PC-3 (cell line): ENCODE measurements around the gene TMEM125. TPM values are rescaled to one million over a fixed set of nuclear protein-coding genes. Genes with fewer than 3 reads are reported as not detected.

ENCODE experiments used
- ATAC-seq: fragments of 200-7000 bp; cut with Tn5 transposase; 2 replicates; pipeline ENCODE4 v1.9.1; 2020; ENCODE audit warnings: mild to moderate bottlenecking, moderate library complexity
- BruUV-seq: library from RNA; stranded (reverse); fragments of 400-500 nt; replicated peaks from 2 replicates; lab custom pipeline; 2021; lab: Mats Ljungman, UMichigan
- CTCF ChIA-PET: fragments of 300-600 bp; sonication (Branson Sonifier 250); formaldehyde crosslinking; loops from one replicate; lab custom pipeline; 2022; ENCODE audit warnings: antibody characterized with exemption; lab: Charles Lee
- POLR2A ChIA-PET: fragments of 300-600 bp; sonication (Branson Sonifier 250); formaldehyde crosslinking; loops from one replicate; lab custom pipeline; 2022; ENCODE audit warnings: antibody characterized with exemption; ENCODE audit not compliant: unreplicated experiment; lab: Charles Lee
- DNase-seq: peaks from one replicate; pipeline ENCODE4 v3.0.0-alpha.2; 2015
- H2AFZ ChIP-seq: fragments of 300-600 bp; sonication (generic); 2 replicates; pipeline ENCODE4 v1.6.0; 2016; ENCODE audit warnings: antibody characterized with exemption, low read length
- H3F3A ChIP-seq: fragments of 300-600 bp; sonication (generic); one replicate; pipeline ENCODE4 v1.6.0; 2017; ENCODE audit warnings: antibody characterized with exemption, low read length, control low read depth, mild to moderate bottlenecking; ENCODE audit not compliant: unreplicated experiment
- H3K27ac ChIP-seq: fragments of 300-600 bp; sonication (generic); 2 replicates; pipeline ENCODE4 v1.5.1; 2016; ENCODE audit warnings: mild to moderate bottlenecking, low read length
- H3K27me3 ChIP-seq: fragments of 300-600 bp; sonication (generic); 2 replicates; pipeline ENCODE4 v1.6.1; 2016; ENCODE audit warnings: low read length, mixed read lengths
- H3K36me3 ChIP-seq: fragments of 300-600 bp; sonication (generic); 2 replicates; pipeline ENCODE4 v1.6.1; 2016; ENCODE audit warnings: low read depth, mixed run types, low read length, mixed read lengths
- H3K4me1 ChIP-seq: fragments of 300-600 bp; sonication (generic); 2 replicates; pipeline ENCODE4 v1.5.1; 2016; ENCODE audit warnings: low read length; ENCODE audit not compliant: insufficient read depth
- H3K4me2 ChIP-seq: fragments of 300-600 bp; sonication (generic); 2 replicates; pipeline ENCODE4 v1.6.0; 2016; ENCODE audit warnings: low read length
- H3K4me3 ChIP-seq: fragments of 300-600 bp; sonication (generic); 2 replicates; pipeline ENCODE4 v1.5.1; 2016; ENCODE audit warnings: mild to moderate bottlenecking, low read length, mixed read lengths
- H3K79me2 ChIP-seq: fragments of 300-600 bp; sonication (generic); 2 replicates; pipeline ENCODE4 v1.6.1; 2017; ENCODE audit warnings: low read length, mixed read lengths
- H3K9ac ChIP-seq: fragments of 300-600 bp; sonication (generic); 2 replicates; pipeline ENCODE4 v1.6.0; 2016; ENCODE audit warnings: mild to moderate bottlenecking, low read length
- H3K9me2 ChIP-seq: fragments of 300-600 bp; sonication (generic); replicated peaks from 2 replicates; pipeline ENCODE4 v1.6.1; 2016; ENCODE audit warnings: mixed run types, low read length, mixed read lengths
- H3K9me3 ChIP-seq: fragments of 300-600 bp; sonication (generic); 2 replicates; pipeline ENCODE4 v1.6.1; 2016; ENCODE audit warnings: low read length, mixed read lengths
- H4K20me1 ChIP-seq: fragments of 300-600 bp; sonication (generic); 2 replicates; pipeline ENCODE4 v1.6.1; 2016; ENCODE audit warnings: low read length, mixed read lengths
- EZH2 ChIP-seq: fragments of 300-600 bp; sonication (generic); IDR thresholded peaks from one replicate; pipeline ENCODE4 v1.6.1; 2017; ENCODE audit warnings: antibody characterized with exemption, mild to moderate bottlenecking, low read length; ENCODE audit not compliant: unreplicated experiment
- EZH2phosphoT487 ChIP-seq: fragments of 300-600 bp; sonication (generic); IDR thresholded peaks from 2 replicates; pipeline ENCODE4 v1.6.1; 2018; ENCODE audit warnings: mild to moderate bottlenecking, antibody characterized with exemption, low read length, borderline replicate concordance
- intact Hi-C: fragments of 100-400 bp; cut with micrococcal nuclease; formaldehyde crosslinking; loops from 2 replicates; pipeline ENCODE4 v1.9.0; 2023
- total RNA-seq: library from RNA; depleted of rRNA; stranded (reverse); fragments of >200 nt; gene quantifications from 2 replicates; pipeline ENCODE4 v1.2.3, GENCODE V29; 2014
- TF ChIP-seq, protein P1 (sequence below): fragments of 300-600 bp; sonication (generic); conservative IDR thresholded peaks from 2 replicates; pipeline ENCODE4 v1.5.1; 2017; ENCODE audit warnings: antibody characterized with exemption, low read depth, mild to moderate bottlenecking, low read length

The TMEM125 gene
- total RNA-seq, 1 experiment from 2014 or later = 9.8 TPM

GRCh38 chr1:43279161-43279560 is 9.4 kb downstream of the TMEM125 start:
- Histone ChIP-seq H3K27ac (no peak overlapping the region), H4K20me1 (no peaks in the 10 kb centered on the region), H3F3A (no peaks in the 10 kb centered on the region), H3K36me3 (no peaks in the 10 kb centered on the region), H3K4me1 (peaks cover 5% of the 10 kb centered on the region; the same call in 1 of the 2 replicates), H3K9ac (no peak overlapping the region), H3K4me2 (no peak overlapping the region), H3K4me3 (no peak overlapping the region), H3K27me3 (no peaks in the 10 kb centered on the region), H3K9me3 (no peaks in the 10 kb centered on the region), H3K79me2 (0 out of 2 replicates have a peak, but pooled peaks cover 2% of the 10 kb centered on the region), H3K9me2 (no peaks in the 10 kb centered on the region), H2AFZ (no peak overlapping the region)
- ChIA-PET POLR2A (no interaction called here), CTCF (no interaction called here)
- intact Hi-C loops = no loop called here
- TF ChIP-seq, protein P1, sequence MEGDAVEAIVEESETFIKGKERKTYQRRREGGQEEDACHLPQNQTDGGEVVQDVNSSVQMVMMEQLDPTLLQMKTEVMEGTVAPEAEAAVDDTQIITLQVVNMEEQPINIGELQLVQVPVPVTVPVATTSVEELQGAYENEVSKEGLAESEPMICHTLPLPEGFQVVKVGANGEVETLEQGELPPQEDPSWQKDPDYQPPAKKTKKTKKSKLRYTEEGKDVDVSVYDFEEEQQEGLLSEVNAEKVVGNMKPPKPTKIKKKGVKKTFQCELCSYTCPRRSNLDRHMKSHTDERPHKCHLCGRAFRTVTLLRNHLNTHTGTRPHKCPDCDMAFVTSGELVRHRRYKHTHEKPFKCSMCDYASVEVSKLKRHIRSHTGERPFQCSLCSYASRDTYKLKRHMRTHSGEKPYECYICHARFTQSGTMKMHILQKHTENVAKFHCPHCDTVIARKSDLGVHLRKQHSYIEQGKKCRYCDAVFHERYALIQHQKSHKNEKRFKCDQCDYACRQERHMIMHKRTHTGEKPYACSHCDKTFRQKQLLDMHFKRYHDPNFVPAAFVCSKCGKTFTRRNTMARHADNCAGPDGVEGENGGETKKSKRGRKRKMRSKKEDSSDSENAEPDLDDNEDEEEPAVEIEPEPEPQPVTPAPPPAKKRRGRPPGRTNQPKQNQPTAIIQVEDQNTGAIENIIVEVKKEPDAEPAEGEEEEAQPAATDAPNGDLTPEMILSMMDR = no peak
- TF ChIP-seq EZH2phosphoT487 (no peak), EZH2 (no peak)
- BruUV-seq = no TSS peak
- DNase-seq (no peak), ATAC-seq (no peak)

DNA sequence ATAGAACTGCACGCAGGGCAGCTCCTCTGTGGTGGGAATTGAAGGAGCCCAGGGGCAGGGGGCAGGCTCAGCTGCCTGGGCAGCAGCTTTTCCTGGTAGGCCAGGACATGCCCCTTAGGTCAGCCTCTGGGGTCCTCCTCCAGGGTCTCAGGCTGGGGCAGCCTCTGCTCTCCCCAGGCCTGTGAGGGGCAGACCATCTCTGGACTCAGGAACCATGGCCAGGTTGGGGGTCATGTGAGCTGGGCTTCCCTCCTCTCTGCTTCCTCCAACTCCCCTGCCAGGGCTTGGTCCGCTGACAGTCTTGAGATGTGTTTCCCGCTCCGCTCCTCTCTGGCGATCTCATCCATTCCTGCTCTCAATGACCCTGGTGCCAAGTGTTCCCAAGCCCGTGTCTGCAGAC is 9.9 kb downstream of the TMEM125 start:
- ChIA-PET POLR2A (no interaction called here), CTCF (no interaction called here)
- H3K9ac ChIP-seq = no peak overlapping the region

GRCh38 chr1:43280692-43281091 is 10.9 kb downstream of the TMEM125 start:
- no TSS peak for BruUV-seq

More for the DNA sequence above, 9.9 kb downstream of the TMEM125 start:
- Histone ChIP-seq H4K20me1 (no peaks in the 10 kb centered on the region), H3K4me2 (no peak overlapping the region), H3K4me3 (no peak overlapping the region), H3K79me2 (peaks cover 7% of the 10 kb centered on the region; the same call in 1 of the 2 replicates), H2AFZ (no peak overlapping the region), H3F3A (no peaks in the 10 kb centered on the region), H3K36me3 (no peaks in the 10 kb centered on the region), H3K9me3 (no peaks in the 10 kb centered on the region), H3K4me1 (peaks cover 4% of the 10 kb centered on the region), H3K27ac (no peak overlapping the region), H3K27me3 (no peaks in the 10 kb centered on the region), H3K9me2 (no peaks in the 10 kb centered on the region)
- intact Hi-C loops = no loop called here
- TF ChIP-seq EZH2phosphoT487 (no peak), EZH2 (no peak)
- DNase-seq = no peak
- BruUV-seq = no TSS peak
- no peak for ATAC-seq

More at GRCh38 chr1:43280692-43281091, 10.9 kb downstream of the TMEM125 start:
- H3K9ac ChIP-seq = no peak overlapping the region
- DNase-seq (no peak), ATAC-seq (no peak)
- no peaks in the 10 kb centered on the region for H3K27me3 ChIP-seq
- no peaks in the 10 kb centered on the region for H3F3A ChIP-seq
- no peaks in the 10 kb centered on the region for H4K20me1 ChIP-seq
- no peak overlapping the region for H3K27ac ChIP-seq
- intact Hi-C loops = no loop called here
- H3K4me2 ChIP-seq = no peak overlapping the region
- no peaks in the 10 kb centered on the region for H3K9me2 ChIP-seq
- peaks cover 10% of the 10 kb centered on the region for H3K4me1 ChIP-seq
- no peaks in the 10 kb centered on the region for H3K36me3 ChIP-seq
- H3K9me3 ChIP-seq = no peaks in the 10 kb centered on the region
- peaks cover 12% of the 10 kb centered on the region; the same call in 1 of the 2 replicates for H3K79me2 ChIP-seq
- H2AFZ ChIP-seq = no peak overlapping the region
- H3K4me3 ChIP-seq = no peak overlapping the region
- ChIA-PET POLR2A (no interaction called here), CTCF (no interaction called here)
- no peak for TF ChIP-seq EZH2
- TF ChIP-seq, protein P1 = no peak
- no peak for TF ChIP-seq EZH2phosphoT487
